GM21515 (cell line): Measurements from ENCODE around the gene BORCS6.
A peak's percentile ranks its signal among the peaks of the same experiment; 100 is the strongest.

ENCODE experiments used
- ATAC-seq: cut with Tn5 transposase; IDR thresholded peaks from one replicate; pipeline ENCODE4 v1.9.1; 2021; ENCODE audit not compliant: unreplicated experiment

Gene BORCS6

GRCh38 chr17:8155996-8156245 lies 34.1 kb downstream of the BORCS6 start:
- ATAC-seq: no peak

- ATAC-seq: no peak
Measured at GRCh38 chr17:8155231-8155995, 34.6 kb downstream of the BORCS6 start.

GRCh38 chr17:8154608-8155155 lies 35.3 kb downstream of the BORCS6 start:
- no peak for ATAC-seq

- no peak for ATAC-seq
Measured at GRCh38 chr17:8153957-8154607, 35.9 kb downstream of the BORCS6 start.

GRCh38 chr17:8153525-8153956 lies 36.4 kb downstream of the BORCS6 start:
- no peak for ATAC-seq

GRCh38 chr17:8153031-8153451 lies 36.9 kb downstream of the BORCS6 start:
- no peak for ATAC-seq

GRCh38 chr17:8152112-8152775 lies 37.7 kb downstream of the BORCS6 start, which contains the start of gene PER1:
Gene PER1 (minus strand): TSS chr17:8152404. CDS start chr17:8150706, 1,698 bp downstream.
- ATAC-seq: no peak

GRCh38 chr17:8151641-8152111 lies 38.3 kb downstream of the BORCS6 start:
- no peak for ATAC-seq

- ATAC-seq: peak; percentile 44
Measured at GRCh38 chr17:8151120-8151640, 38.8 kb downstream of the BORCS6 start.

GRCh38 chr17:8150194-8151119 lies 39.5 kb downstream of the BORCS6 start:
- ATAC-seq: no peak

GRCh38 chr17:8149419-8150193 lies 40.4 kb downstream of the BORCS6 start:
- ATAC-seq: no peak

- no peak for ATAC-seq
Measured at GRCh38 chr17:8148560-8148959, 41.4 kb downstream of the BORCS6 start.

GRCh38 chr17:8147805-8148404 lies 42.1 kb downstream of the BORCS6 start:
- no peak for ATAC-seq

GRCh38 chr17:8147141-8147804 lies 42.7 kb downstream of the BORCS6 start:
- ATAC-seq: no peak

GRCh38 chr17:8146381-8147140 lies 43.4 kb downstream of the BORCS6 start:
- no peak for ATAC-seq

- no peak for ATAC-seq
Measured at GRCh38 chr17:8145811-8146210, 44.2 kb downstream of the BORCS6 start.

- no peak for ATAC-seq
Measured at GRCh38 chr17:8144401-8145231, 45.4 kb downstream of the BORCS6 start.
